DMS114 treated with DMSO at 0.1 percent for 48 hours (cell line): ENCODE results near the gene UBE2G2.

Experiments used
- DNase-seq: peaks from one replicate; lab custom pipeline; 2025; ENCODE audit not compliant: unreplicated experiment; lab: John Stamatoyannopoulos, UW

The UBE2G2 gene

DNA sequence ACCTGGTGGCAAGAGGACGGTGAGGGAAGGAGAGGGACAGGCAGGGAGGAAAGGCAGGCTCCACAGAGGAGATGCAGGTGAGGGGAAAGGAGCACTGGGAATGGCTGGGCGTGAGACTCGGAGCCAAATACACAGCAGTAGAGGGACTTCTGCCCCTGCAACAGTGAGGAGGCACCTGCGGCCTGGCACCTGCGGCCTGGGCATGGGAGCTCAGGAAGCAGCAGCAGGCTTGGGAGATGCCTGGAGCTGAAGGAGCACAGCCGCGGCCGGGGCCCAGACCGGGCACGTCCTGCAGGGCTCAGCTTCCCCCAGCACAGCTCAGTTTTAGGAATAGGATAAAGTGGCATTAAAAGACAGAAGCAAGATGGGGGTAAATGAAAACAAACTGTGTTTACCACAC is 69.4 kb downstream of the UBE2G2 start:
- no peak for DNase-seq

DNA sequence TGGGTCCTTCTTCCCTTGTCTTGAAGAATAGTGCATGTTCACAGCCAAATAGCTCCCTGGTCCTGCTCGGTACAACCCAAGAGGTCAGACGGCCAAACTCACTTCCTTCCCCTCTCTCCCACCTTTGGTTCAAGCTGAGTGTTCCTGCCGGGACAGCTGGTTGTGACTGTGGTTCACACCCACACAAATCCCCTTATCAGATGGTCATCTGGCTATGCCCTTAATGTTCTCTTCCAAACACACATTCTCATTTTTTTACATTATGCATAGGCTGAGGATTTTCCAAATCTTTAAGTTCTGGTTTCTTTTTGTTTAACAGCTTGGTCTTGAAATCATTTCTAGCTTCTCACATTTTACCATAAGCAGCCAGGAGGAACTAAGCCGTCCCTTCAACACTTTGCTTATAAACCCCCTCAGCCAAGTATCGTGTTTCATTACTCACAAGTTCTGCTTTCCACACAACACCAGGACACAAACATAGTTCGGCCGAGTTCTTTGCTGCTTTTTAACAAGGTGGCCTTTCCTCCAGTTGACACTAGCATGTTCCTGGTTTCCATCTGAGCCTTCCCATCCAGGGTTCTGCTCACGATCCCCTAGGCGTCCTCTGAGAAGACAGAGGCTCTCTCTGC is 70.6 kb downstream of the UBE2G2 start:
- DNase-seq: no peak

DNA sequence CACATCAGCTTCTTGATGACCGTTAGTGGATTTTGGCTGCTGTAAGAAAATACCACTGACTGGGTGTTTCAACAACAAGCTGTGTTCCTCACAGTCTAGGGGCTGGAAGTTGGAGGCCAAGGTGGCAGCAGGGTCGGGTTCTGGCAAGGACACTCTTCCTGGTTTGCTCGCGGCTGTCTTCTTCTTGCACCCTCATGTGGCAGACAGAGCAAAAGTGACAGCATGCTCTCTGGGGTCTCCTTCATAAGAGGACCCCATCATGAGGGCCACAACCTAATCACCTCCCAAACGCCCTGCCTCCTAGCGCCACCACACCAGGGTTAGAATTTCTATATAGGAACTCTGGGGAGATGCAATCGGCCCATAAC is 71.6 kb downstream of the UBE2G2 start:
- DNase-seq: no peak

- DNase-seq: no peak
Observed at GRCh38 chr21:44729336-44730027, 72.1 kb downstream of the UBE2G2 start.

DNA sequence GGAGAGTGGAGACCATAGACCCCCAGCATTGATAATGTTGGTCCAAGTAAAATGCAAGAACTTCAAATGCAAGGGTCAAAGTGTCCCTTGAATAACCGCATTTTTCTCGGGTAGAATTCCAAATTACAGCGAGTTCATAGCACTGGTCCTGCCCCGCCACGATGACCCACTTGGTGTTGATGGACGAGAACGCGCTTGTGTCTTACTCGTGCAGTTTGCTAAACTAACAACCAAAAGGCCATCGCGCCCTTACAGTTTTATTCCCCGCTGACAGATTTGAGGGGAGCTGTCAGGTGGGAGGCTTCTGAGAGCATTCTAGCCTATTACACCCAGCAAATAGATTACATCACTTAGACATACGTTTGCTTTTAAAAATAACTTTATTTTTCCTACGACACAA is 72.9 kb downstream of the UBE2G2 start:
- no peak for DNase-seq

- DNase-seq: no peak
Observed at GRCh38 chr21:44727757-44728156, 73.9 kb downstream of the UBE2G2 start.

DNA sequence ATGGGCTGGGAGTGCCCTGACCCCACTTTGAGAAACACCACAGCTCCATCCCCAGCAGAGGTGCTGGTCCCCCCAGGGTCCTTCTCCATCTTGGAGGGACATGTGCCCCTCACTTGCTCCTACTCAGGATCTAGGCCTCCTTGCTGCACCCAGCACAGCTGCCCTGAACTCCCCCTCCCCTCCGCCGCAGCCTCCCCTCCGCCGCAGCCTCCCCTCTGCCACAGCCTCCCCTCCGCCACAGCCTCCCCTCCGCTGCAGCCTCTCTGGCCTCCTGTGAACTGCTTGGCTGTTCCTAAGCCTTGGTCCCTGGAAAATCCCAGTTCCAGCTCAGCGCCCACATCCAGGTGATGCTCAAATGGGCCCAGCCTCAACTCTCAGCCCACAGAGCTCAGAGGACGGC is 74.3 kb downstream of the UBE2G2 start:
- no peak for DNase-seq

GRCh38 chr21:44726826-44727225 is 74.8 kb downstream of the UBE2G2 start:
- no peak for DNase-seq

DNA sequence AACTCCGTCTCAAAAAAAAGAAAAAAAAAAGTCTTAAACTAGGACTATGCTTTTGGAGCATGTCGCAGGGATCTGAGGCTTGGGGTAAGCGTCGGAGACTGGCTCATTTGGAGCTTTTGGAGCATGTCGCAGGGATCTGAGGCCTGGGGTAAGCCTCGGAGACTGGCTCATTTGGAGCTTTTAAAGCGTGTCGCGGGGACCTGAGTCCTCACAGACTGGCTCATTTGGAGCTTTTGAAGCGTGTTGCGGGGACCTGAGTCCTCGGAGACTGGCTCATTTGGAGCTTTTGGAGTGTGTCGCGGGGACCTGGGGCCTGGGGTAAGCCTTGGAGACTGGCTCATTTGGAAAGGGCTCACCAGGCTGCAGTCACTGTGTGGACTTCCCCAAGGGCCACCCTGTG is 76.7 kb downstream of the UBE2G2 start:
- DNase-seq: no peak

DNA sequence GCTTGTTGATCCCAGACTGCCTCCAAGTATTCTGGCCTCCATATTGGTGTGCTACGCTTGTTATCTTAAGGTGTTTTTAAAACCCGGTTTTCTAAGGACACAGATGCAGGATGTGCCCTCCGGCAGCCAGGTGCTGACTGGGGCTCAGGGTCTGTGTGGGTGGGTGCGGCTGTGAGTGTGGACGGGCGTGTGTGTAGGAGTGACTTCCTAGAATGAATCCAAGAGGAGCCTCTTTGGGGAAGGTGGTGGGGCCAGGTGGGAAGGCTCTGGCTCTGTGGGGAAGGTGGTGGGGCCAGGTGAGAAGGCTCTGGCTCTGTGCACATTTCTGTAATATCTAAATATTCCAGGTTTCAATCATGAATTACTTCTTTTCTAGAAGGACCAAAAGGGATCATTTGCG is 77.4 kb downstream of the UBE2G2 start:
- no peak for DNase-seq

DNA sequence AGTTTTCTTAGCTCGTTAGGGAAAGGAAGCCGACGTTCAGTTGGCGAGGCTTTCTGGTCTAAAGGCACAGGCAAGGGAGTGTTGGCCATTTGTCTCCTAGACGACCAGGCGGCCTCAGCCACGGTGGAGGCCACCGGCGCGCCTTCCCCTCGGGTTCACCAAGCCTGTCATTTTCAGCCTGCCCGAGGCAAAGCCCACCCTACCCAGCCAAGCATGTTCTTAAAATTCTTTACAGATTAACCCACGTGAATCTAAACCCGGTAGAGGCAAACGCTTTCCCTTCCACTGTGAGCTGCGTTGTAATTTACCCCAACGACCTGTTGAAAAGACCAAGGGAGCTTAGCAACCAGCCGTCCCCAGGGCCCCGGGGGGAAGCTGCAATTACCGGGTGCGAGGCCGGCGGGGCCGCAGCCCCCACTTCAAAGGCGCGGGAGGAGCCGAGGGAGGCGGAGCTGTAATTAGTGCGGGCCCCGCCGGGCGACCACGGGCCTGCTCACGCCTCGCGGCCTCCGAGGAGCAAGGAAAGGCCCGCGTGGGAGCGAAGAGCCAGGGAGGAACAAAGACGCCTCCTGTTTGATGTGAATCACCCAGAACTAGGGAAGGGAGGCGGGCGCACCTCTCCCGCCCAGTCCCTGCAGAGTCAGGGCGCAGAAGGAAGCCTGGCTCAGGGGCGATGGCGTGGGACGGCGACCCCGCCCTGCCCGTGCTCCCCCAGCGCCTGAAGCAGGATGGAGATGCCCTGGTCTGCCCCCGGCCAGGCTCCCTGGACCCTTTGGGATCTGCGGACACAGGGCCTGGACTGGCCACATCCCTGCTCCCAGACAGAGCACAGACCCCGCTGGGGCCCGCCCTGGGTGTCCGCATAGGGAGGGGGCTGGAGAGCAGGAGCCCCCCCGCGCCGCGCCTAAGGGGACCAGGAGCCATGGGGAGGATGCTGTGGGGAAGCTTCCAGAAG is 78.2 kb downstream of the UBE2G2 start:
- no peak for DNase-seq

DNA sequence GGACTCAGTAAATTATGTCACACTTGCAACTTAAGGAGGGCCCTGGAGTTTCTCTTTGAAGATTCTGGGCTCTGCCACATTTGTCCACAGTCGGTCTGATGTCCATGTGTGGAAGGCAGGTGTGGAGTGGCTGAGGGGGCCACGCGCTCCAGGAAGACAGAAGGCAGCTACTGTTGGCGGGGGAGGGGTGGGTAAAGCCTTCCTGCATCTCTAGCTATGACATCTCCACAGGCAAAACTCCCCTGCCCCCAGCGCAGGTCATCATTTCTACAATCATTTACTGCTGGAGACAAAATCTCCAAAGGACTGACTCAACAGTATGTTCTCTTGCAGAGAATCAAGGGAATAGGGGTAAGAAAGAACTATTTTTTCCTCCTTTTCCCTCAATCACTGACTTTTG is 78.9 kb downstream of the UBE2G2 start:
- no peak for DNase-seq

GRCh38 chr21:44720170-44720569 is 81.5 kb downstream of the UBE2G2 start:
- no peak for DNase-seq
